GM21529 (cell line): ENCODE measurements around the gene SHQ1.
A peak's percentile ranks its signal among the peaks of the same experiment; 100 is the strongest.
"Not testable (repeated sequence)": the region's sequence is repeated elsewhere in the genome, so short reads cannot be mapped to it uniquely, and the experiment has no call there.

ENCODE experiments used
- ATAC-seq: cut with Tn5 transposase; IDR thresholded peaks from one replicate; pipeline ENCODE4 v1.9.1; 2021; ENCODE audit not compliant: unreplicated experiment

The SHQ1 gene

DNA sequence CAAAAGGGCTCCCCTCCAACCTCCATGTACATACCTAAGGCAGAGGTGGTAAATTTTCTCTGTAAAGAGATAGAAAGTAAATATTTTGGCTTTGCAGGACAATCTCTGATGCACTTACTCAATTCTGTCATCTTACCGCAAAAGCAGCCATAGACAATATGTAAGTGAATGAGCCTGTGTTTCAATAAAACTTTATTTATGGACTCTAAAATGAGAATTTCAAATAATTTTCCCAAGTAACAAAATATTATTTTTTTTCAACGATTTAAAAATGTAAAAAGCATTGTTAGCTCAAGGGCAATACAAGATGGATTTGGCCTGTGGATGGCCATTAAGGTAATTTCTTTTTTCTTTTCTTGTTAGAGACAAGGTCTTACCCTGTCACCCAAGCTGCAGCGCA is 44.7 kb downstream of the SHQ1 start:
- ATAC-seq: no peak

GRCh38 chr3:72802001-72802400 is 46.2 kb downstream of the SHQ1 start:
- no peak for ATAC-seq

DNA sequence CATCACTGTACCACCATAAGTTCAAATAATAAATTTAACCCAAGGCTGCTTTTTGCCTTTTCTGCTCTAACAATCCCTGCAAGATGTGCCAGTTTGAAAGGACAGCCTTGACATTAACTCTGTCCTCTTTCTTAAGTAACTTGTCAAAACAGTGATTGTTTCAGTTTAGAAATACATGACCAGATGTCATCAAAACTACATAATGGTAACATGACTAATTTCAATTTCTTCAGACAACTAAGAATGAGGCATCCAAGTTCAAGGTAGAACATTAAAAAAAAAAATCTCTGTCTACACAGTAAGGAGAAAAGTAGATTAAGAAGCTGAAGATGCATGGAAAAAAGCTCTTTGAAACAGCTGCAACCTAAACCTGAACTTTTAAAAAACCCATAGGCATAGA is 47.4 kb downstream of the SHQ1 start:
- peak; percentile 79 for ATAC-seq

- ATAC-seq: no peak
Measured at GRCh38 chr3:72798552-72799195, 49.6 kb downstream of the SHQ1 start.

DNA sequence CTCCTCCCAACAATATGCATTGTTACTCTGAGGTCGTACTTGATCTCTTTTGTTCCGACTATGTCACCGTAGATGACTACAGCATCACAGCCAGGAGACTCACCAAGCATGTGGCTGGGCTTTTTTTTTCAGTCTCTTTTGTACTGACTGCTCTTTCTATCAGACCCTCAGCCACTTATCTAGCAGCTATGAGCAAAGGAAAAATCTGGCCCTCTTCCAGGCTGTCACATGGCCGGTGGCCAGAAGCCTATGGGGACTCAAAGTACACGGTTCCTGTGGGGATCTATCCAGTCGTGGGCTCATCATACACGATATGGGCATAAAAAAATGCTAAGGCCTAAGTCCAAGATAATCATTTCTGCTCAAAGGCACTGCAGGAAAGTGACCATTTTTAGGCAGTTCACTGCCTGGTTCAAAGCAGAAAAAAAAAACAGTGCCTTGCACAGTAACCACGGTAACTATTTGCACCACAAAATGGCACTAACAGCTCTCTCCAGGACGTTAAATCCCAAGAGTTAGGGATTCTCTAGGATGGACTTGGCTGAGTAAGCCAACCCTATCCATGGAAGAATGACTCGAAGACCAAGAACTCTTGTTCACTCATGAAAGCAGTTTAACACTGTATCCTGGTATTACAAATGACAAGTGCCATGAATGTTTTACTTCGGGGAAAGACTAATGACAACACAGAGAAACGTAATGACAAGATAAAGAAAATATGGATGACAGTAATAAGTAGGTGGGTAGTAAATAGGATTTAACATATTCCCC is 50.3 kb downstream of the SHQ1 start:
- no peak for ATAC-seq

DNA sequence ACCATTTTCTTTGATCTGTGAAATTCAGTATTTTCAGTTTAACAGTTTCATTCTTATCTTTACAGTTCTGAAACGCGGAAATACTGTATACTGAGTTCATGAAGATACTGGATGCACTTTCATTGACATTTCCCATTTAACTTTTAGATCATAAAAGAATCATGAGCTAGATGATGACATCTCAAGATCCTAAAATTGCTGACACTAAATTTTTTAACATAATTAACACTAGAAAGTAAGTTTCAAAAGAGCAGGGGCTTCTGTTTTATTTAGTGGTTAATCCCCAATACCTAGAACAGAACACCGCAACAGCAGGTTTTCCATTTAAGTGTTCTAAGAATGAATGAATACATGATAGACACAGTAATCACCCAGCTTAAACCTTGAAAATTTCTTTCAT is 54.2 kb downstream of the SHQ1 start:
- no peak for ATAC-seq

DNA sequence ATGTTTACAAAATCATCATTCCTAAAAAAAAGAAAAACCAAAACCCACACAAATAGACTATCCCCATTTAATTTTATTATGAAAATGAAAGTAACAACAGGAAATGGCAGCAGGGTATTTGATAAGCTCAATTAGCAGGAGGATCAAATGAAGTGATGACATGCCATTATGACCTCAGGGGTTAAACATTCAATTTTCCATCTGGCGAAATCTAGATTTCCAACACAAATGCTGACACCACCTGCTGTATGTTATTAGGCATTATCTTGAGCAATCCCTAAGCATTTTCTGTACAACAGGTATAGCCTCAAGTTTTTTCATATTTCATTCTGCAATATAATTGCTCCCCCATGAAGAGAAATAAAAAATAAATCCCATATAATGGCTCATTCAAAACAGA is 57.1 kb downstream of the SHQ1 start:
- no peak for ATAC-seq

DNA sequence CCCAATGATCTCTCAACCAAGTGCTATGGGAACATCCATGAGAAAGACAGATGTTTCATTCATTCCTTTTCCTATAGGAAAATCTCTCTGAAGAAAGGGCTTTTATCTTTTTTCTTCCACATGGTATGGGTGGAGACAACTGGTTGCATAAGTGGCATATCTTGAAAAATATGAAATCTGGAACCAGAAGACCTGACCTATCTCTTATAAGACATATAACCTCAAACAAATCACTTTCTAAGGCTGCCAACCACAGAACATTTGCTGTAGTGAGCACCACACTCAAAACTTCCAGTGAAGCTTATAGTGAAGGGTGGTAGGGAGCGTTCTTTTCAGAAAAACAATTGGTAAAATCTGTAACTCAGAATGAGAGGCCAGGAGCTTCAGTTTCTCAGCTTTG is 58.5 kb downstream of the SHQ1 start:
- ATAC-seq: no peak

GRCh38 chr3:72788232-72788631 is 60.0 kb downstream of the SHQ1 start:
- not testable (repeated sequence) for ATAC-seq

DNA sequence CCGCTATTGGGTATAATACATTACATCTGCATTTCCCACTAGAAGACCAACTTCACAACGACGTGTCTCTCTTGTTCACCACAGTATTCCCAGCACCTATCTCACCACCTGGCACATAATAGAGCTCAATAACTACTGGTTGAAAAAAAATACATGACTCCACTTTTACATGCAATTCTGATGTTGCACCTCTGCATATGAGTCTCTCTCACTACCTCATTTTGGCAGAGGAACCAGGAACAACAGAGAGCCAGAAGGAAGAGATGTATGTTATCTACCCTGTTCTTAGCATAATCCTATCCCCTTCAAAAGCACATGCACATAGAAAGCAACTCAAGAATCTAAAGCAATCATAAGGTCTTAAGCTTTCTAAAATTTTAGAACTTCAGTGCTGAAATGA is 61.6 kb downstream of the SHQ1 start:
- ATAC-seq: no peak

DNA sequence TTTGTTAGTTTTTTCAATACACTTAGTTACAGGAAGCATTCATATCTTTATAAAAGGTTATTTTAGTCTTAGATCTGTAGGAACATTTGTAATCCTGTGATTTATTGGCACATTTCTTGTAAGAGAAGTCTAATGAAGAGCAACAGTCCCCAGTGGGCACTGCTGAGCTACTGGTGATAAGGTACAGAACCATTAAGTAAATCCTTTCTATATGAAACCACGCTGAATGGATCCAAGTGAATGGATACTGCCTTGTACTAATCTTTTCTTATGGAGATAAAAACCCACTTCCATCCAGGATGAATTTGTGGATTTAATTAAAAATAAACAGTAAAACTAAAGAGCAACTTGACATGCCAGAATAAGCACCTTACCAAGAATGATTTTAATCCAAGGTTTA is 64.0 kb downstream of the SHQ1 start:
- no peak for ATAC-seq

DNA sequence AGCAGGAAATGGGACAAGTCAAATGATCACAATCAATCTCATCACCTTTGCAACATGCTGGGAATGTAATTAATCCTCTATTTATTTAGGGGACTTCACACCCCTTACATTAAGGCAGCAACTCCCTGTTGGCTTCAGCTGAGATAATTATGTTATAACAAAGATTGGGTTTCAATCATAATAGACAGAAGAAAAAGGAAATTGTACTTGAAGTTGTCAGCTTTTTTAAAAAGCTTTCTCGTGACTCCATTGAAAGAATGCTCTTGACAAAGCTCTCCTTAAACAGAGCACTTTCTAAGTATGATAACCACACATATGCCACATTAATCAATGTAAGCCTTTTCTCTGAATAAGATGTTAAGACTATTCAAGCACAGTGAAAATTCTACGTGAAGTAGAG is 65.7 kb downstream of the SHQ1 start:
- ATAC-seq: no peak

DNA sequence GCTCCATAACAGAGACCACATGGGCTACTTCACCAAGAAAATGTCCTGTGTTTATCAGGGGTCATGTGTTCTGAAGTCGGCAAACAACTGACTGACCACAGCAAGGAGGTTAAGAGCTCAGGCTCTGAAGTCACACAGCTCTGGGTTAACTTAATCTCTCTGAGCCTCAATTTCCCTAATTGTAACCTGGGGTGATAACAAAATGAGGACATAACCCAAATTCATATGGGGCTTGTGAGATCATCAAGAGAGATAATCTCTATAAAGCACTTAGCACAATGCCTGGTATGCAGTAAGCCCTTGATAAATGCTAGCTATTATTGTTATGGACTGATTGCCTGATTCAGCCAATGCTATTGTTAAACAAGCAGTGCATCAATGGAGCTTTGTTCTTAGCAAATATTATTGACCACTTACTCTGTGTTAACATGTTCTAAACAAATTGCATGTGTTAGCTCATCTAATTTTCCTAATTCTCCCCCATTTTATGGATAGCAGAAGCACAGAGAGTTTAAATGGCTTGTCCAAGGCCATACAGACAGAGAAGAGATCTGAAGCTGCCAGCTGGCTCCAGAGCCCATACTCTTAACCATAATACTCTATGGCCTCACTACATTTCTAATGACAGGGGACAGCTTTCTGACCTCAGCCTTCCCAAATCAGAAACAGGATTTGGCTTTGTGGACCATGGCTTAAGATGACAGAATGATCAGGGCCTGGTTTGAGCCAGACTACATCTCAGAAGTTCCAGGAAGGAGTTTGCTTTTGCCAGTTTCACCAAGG is 78.3 kb downstream of the SHQ1 start:
- no peak for ATAC-seq

DNA sequence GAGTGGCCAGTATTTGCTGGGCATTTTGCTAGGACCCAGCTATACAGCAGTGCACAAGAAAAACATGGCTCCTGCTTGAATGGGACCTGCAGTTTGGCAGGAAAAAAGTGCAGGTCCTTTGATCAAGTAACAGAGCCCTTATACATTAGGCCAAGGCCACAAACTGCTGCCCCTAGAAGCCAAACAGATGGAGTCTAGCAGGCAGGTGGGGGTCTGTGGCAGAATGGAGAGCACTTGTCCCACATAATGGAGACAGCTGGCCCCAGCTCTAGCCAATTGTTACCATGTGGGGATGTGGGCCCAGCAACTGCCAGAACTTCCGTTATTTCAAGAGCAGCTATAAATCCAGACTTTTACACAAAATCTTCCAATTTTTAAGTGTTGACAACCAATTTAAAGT is 79.3 kb downstream of the SHQ1 start:
- no peak for ATAC-seq

DNA sequence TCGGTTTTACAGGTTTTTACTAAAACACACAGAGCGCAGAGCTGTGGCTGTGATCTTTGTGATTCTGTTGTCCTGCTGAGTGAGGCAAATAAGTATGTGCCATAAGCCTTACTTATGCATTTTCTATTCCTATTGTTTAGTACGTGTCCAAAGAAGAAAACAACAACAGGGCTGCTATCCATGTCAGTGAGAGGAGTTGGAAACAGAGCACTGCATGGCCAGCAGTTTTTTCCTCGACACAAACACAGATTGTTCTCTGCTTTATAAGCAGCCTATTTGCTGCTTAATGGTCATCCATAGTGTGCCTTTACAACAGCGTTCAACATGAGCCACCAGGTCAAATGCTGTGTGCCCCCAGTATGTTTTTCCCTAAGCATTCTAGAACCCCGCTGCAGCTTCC is 79.8 kb downstream of the SHQ1 start:
- no peak for ATAC-seq

- no peak for ATAC-seq
Measured at GRCh38 chr3:72768006-72768441, 80.2 kb downstream of the SHQ1 start.

DNA sequence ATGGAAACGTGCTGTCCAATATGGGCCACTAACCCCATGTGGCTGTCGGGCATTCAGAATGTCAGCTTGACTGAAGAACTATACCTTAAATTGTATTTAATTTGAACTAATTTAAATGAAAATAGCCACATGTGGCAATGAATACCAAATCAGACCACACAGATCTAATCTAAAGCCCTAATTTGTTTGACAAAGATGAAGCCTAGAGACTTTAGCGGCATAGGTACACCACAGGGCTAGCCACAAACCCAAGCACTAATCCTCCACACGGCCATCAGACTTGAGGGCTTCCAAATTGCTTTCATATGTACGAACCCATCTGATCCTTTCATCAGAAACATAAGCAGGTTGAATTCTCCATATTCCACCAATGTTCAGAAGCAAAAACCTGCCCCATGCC is 81.4 kb downstream of the SHQ1 start:
- no peak for ATAC-seq

- no peak for ATAC-seq
Measured at GRCh38 chr3:72763751-72764440, 84.3 kb downstream of the SHQ1 start.

DNA sequence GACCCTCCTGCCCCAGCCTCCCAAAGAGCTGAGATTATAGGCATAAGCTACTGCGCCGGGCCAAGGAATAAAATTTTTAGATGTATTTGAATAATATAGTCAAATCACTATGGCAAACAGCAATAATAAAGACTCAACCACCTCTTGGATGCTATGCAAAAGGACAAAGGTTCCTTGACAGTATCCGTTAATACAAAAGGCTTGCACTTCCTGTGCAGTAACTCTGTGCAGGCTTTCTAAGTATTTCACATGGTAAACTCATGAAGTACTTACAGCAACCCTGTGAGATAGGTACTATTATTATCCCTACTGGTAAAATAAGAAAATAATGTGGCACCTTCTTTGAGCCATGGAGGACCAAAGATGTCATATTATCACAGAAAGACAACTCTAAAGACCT is 86.8 kb downstream of the SHQ1 start:
- no peak for ATAC-seq

DNA sequence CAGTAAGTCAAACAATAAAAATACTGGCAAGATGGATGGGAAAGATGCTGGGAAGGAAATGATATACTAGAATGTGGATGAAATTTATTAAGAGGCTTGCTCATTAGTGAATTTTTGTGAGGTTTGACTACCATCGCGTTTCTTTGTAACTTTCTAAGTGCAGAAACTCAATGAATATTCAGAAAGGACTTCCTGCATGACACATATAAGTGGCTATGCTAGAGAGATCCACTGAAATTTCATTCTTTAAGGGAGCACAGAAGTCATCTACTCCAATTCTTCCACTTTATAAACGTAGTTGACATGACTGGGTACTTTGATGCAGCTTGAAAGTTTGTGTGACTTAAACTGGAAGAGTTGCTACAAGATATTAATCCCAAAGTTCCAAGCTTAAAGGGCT is 88.0 kb downstream of the SHQ1 start:
- ATAC-seq: no peak

DNA sequence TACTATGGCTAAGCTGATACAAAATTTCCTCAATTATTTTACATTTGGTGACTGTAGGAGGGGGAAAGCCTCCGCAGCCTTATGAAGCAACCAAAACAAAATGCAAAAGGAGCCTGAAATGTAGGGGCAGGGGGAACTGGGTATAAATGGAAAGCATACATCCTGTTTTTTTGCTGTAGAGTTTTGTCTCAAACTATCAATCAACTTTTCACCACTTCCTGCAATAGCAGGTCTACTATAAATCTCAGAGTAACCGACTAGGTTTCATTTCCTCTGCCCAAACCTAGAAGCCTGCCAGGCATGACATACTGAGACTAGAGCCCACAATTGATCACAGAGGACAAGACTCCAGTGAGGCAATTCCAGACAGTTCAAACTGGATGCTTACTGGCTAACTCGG is 91.3 kb downstream of the SHQ1 start:
- ATAC-seq: peak; percentile 100
